HepG2 (cell line): Measurements from ENCODE around the gene ETS2. TPM values are rescaled to one million over a fixed set of nuclear protein-coding genes. Genes with fewer than 3 reads are reported as not detected.
A peak's percentile ranks its signal among the peaks of the same experiment; 100 is the strongest.

Experiments used
- ASH2L ChIP-seq: fragments of 300-600, 200-600 bp; sonication (generic); IDR thresholded peaks from 2 replicates; pipeline ENCODE4 v1.7.0; 2017; ENCODE audit warnings: low read depth, mild to moderate bottlenecking, moderate library complexity, mixed read lengths, low read length; ENCODE audit not compliant: insufficient read length
- ATF5 ChIP-seq: sonication (generic); formaldehyde crosslinking; IDR thresholded peaks from 2 replicates; pipeline ENCODE4 v1.4.0; 2020; ENCODE audit warnings: mild to moderate bottlenecking, low read depth, missing genetic modification reagents
- BCL6 ChIP-seq: IDR thresholded peaks from 2 replicates; pipeline ENCODE4 v1.6.1; 2016; ENCODE audit warnings: missing genetic modification reagents, missing compliant biosample characterization
- FOXC1 ChIP-seq: sonication (generic); formaldehyde crosslinking; IDR thresholded peaks from 2 replicates; pipeline ENCODE4 v1.8.0; 2022; ENCODE audit warnings: mild to moderate bottlenecking, missing genetic modification reagents, borderline replicate concordance
- FOXJ3 ChIP-seq: sonication (generic); formaldehyde crosslinking; IDR thresholded peaks from 2 replicates; pipeline ENCODE4 v1.4.0; 2020; ENCODE audit warnings: missing genetic modification reagents, mild to moderate bottlenecking, borderline replicate concordance
- HMG20A ChIP-seq: IDR thresholded peaks from 2 replicates; pipeline ENCODE4 v1.6.1; 2016; ENCODE audit warnings: borderline replicate concordance
- MAFF ChIP-seq: IDR thresholded peaks from 2 replicates; pipeline ENCODE4 v1.6.1; 2011; ENCODE audit warnings: low read depth, low read length, improper control_type of control experiment
- PCBP2 ChIP-seq: fragments of 200-400 bp; formaldehyde crosslinking; optimal IDR thresholded peaks from 2 replicates; pipeline ENCODE3; 2018; ENCODE audit warnings: low read length, low read depth; ENCODE audit not compliant: poor library complexity, severe bottlenecking
- RFX3 ChIP-seq: IDR thresholded peaks from 2 replicates; pipeline ENCODE4 v1.6.1; 2016; ENCODE audit warnings: missing biosample characterization, missing genetic modification reagents
- SOX13 ChIP-seq, 3 experiments: fragments of 450-650 bp in 1 of 3; sonication (generic) in 1 of 3; formaldehyde crosslinking in 1 of 3; IDR thresholded peaks in 2 of 3; conservative IDR thresholded peaks in 1 of 3; 2 replicates each; pipeline versions ENCODE4 v1.5.0 to v1.6.1; 2016 to 2020; ENCODE audit warnings: antibody characterized with exemption in 1 of 3, mild to moderate bottlenecking in 1 of 3, missing compliant biosample characterization in 1 of 3, missing genetic modification reagents in 1 of 3, moderate library complexity in 1 of 3
- SP1 ChIP-seq, 2 experiments: fragments of 450-650 bp in 1 of 2; sonication (generic) in 1 of 2; formaldehyde crosslinking in 1 of 2; IDR thresholded peaks; 2 replicates each; pipeline versions ENCODE4 v1.4.0 to v1.6.1; 2016 to 2020; ENCODE audit warnings: missing genetic modification reagents in 1 of 2
- TBL1XR1 ChIP-seq: fragments of 150-350 bp; IDR thresholded peaks from 2 replicates; pipeline ENCODE4 v1.6.1; 2014; ENCODE audit warnings: borderline replicate concordance, low read length; ENCODE audit not compliant: partially characterized antibody
- TEAD3 ChIP-seq: optimal IDR thresholded peaks from 2 replicates; pipeline ENCODE3; 2016; ENCODE audit warnings: borderline replicate concordance
- ZBTB26 ChIP-seq: IDR thresholded peaks from 2 replicates; pipeline ENCODE4 v1.6.1; 2016; ENCODE audit warnings: missing compliant biosample characterization, missing genetic modification reagents, borderline replicate concordance
- ZKSCAN1 ChIP-seq: fragments of 150-350 bp; IDR thresholded peaks from 2 replicates; pipeline ENCODE4 v1.6.1; 2014; ENCODE audit warnings: low read length
- ZNF101 ChIP-seq: sonication (generic); formaldehyde crosslinking; IDR thresholded peaks from 2 replicates; pipeline ENCODE4 v1.4.0; 2020; ENCODE audit warnings: mild to moderate bottlenecking, low read depth, missing genetic modification reagents, borderline replicate concordance
- ZNF407 ChIP-seq: sonication (generic); formaldehyde crosslinking; IDR thresholded peaks from one replicate; pipeline ENCODE4 v1.5.1; 2020; ENCODE audit warnings: mild to moderate bottlenecking, missing genetic modification reagents; ENCODE audit errors: not compliant biosample characterization
- polyA plus RNA-seq, 8 experiments: library from polyadenylated mRNA; depleted of rRNA in 3 of 8; stranded (reverse) in 7 of 8; unstranded in 1 of 8; fragments of >200 nt; fragmentation: Illumina TruSeq in 4 of 8; extraction: Trizol in 4 of 8; gene quantifications; 2 replicates each; pipeline versions ENCODE4 v1.2.1 to v1.2.3, GENCODE V29; 2011 to 2016; ENCODE audit warnings: low read depth in 4 of 8, missing spikeins in 1 of 8, mixed read lengths in 1 of 8; ENCODE audit not compliant: insufficient read depth in 1 of 8
- total RNA-seq, 5 experiments: library from RNA; depleted of rRNA; stranded (reverse); fragments of >200 nt; fragmentation: Illumina TruSeq; extraction: Trizol; gene quantifications; 2 replicates each; pipeline ENCODE4 v1.2.3, GENCODE V29; 2016; ENCODE audit warnings: low read depth in 1 of 5

ETS2 gene
- total and polyA plus RNA-seq, 2 of the 13 experiments (the other 11 are each of a cell fraction or from before 2014, with no cell fraction given) = 24.6 to 64.4 TPM

- TF ChIP-seq ZNF407 = no peak
- peak; percentile 80; the same call in 1 of the 2 replicates for TF ChIP-seq FOXJ3 (CRISPR knock-in tag)
- peak; percentile 33 for TF ChIP-seq MAFF
- TF ChIP-seq RFX3 = no peak
- TF ChIP-seq ZKSCAN1 = no peak
- peak; percentile 97 for TF ChIP-seq TBL1XR1
- no peak for TF ChIP-seq ATF5 (CRISPR knock-in tag)
- peak; percentile 67; the same call in 1 of the 2 replicates for TF ChIP-seq HMG20A (CRISPR knock-in tag)
- TF ChIP-seq FOXC1 = peak; percentile 29; the same call in 1 of the 2 replicates
- peak; percentile 84 for TF ChIP-seq BCL6
- TF ChIP-seq SOX13 (IDR thresholded peaks at IDR 0.05) = peak; percentile 54; the same call in 1 of the 2 replicates
- peak in 1 of 2 experiments; percentile 78; a peak in 2 of 4 replicates for TF ChIP-seq SOX13 (CRISPR knock-in tag; conservative IDR thresholded peaks at IDR 0.05 in 1 of 2, IDR thresholded peaks at IDR 0.05 in 1 of 2)
- TF ChIP-seq ZNF101 (CRISPR knock-in tag) = no peak
- no peak for TF ChIP-seq PCBP2
- TF ChIP-seq ZBTB26 (CRISPR knock-in tag) = peak; percentile 36; the same call in 1 of the 2 replicates
- TF ChIP-seq TEAD3 = peak; percentile 75
- TF ChIP-seq SP1 (IDR thresholded peaks at IDR 0.05) = no peak
- TF ChIP-seq SP1 (CRISPR knock-in tag; IDR thresholded peaks at IDR 0.05) = peak; percentile 76
- peak; percentile 53 for TF ChIP-seq ASH2L
Observed at GRCh38 chr21:38831526-38832467, 26.1 kb downstream of the ETS2 start (continued).
